Lower leg skin (tissue), 3 donors: ENCODE measurements around the gene ZNF746.

Source experiments
- CTCF ChIP-seq, 3 donors: fragments of 450-650 bp; IDR thresholded peaks; one replicate each; pipeline ENCODE4 v1.5.1; 2016; ENCODE audit warnings: antibody characterized with exemption in 3 of 3, mild to moderate bottlenecking in 3 of 3, moderate library complexity in 2 of 3
- POLR2A ChIP-seq, 2 donors: fragments of 450-650 bp; IDR thresholded peaks; one replicate each; pipeline ENCODE4 v1.6.1; 2016 to 2017; ENCODE audit warnings: antibody characterized with exemption in 2 of 2, mild to moderate bottlenecking in 1 of 2, moderate library complexity in 1 of 2

GRCh38 chr7:149493366-149493765, 4.2 kb downstream of the ZNF746 start:
- no peak for TF ChIP-seq CTCF (IDR thresholded peaks at IDR 0.05)
- no peak for TF ChIP-seq POLR2A (IDR thresholded peaks at IDR 0.05)
